Sigmoid colon (tissue), 7 donors: Measurements from ENCODE around the gene TBC1D22A. TPM values are rescaled to one million over a fixed set of nuclear protein-coding genes. Genes with fewer than 3 reads are reported as not detected.
"Not testable (repeated sequence)": the region's sequence is repeated elsewhere in the genome, so short reads cannot be mapped to it uniquely, and the experiment has no call there.

Source experiments
- DNase-seq: peaks from one replicate; pipeline ENCODE4 v3.0.0-alpha.2; 2019
- H3K27ac ChIP-seq, 4 donors: fragments of 200-600 bp; sonication (generic); one replicate each; pipeline ENCODE4 v1.5.1; 2016 to 2019; ENCODE audit warnings: mild to moderate bottlenecking in 1 of 4
- H3K27me3 ChIP-seq, 3 donors: fragments of 200-600 bp; sonication (generic); one replicate each; pipeline ENCODE4 v1.5.1; 2019; ENCODE audit warnings: mild to moderate bottlenecking in 1 of 3
- H3K36me3 ChIP-seq, 4 donors: fragments of 200-600 bp; sonication (generic); one replicate each; pipeline ENCODE4 v1.5.1; 2016 to 2019
- H3K4me1 ChIP-seq, 4 donors: fragments of 200-600 bp; sonication (generic); one replicate each; pipeline ENCODE4 v1.5.1; 2017 to 2019
- H3K4me3 ChIP-seq, 4 donors: fragments of 200-600 bp; sonication (generic); one replicate each; pipeline ENCODE4 v1.5.1; 2017 to 2019; ENCODE audit warnings: mild to moderate bottlenecking in 2 of 4, moderate library complexity in 1 of 4
- H3K9me3 ChIP-seq, 4 donors: fragments of 200-600 bp in 3 of 4; sonication (generic) in 3 of 4; one replicate each; pipeline versions ENCODE4 v1.5.1 to v1.6.1; 2013 to 2019
- CTCF ChIP-seq, 4 experiments: fragments of 450-650 bp in 3 of 4; fragments of 200-600 bp in 1 of 4; IDR thresholded peaks; one replicate each; pipeline ENCODE4 v1.5.1; 2016 to 2019; ENCODE audit warnings: antibody characterized with exemption in 4 of 4, mild to moderate bottlenecking in 3 of 4, moderate library complexity in 2 of 4
- EP300 ChIP-seq, 4 donors: sonication (generic); formaldehyde crosslinking; IDR thresholded peaks; one replicate each; pipeline ENCODE4 v1.6.1; 2017; ENCODE audit warnings: antibody characterized with exemption in 4 of 4
- POLR2A ChIP-seq, 2 donors: fragments of 450-650 bp; IDR thresholded peaks; one replicate each; pipeline ENCODE4 v1.6.1; 2016; ENCODE audit warnings: antibody characterized with exemption in 2 of 2, mild to moderate bottlenecking in 2 of 2, moderate library complexity in 2 of 2
- POLR2AphosphoS5 ChIP-seq, 4 donors: sonication (generic); formaldehyde crosslinking; IDR thresholded peaks; one replicate each; pipeline ENCODE4 v1.6.1; 2017; ENCODE audit warnings: antibody characterized with exemption in 4 of 4
- WGBS, 2 donors: extraction: QIAGEN DNeasy Blood & Tissue Kit; methylation state at CpG; one replicate each; pipeline ENCODE4 v1.1.7; 2013; 5-methylcytosine and 5-hydroxymethylcytosine counted together
- intact Hi-C: fragments of 100-400 bp; cut with DNase I; formaldehyde crosslinking; loops from one replicate; pipeline ENCODE4 v1.15.1; 2023
- polyA plus RNA-seq, 3 donors: library from polyadenylated mRNA; stranded (reverse); fragments of 200-250 nt; gene quantifications; one replicate each; pipeline ENCODE4 v1.2.3, GENCODE V29; 2013
- total RNA-seq, 4 donors: library from RNA; depleted of rRNA; stranded (reverse); fragments of >200 nt; gene quantifications; one replicate each; pipeline ENCODE4 v1.1.0, GENCODE V29; 2016
- donor health status: healthy with polysubstance abuse.
- donor health status: Bipolar disorder and iron deficiency.
- donor health status: healthy.

The TBC1D22A gene
- total and polyA plus RNA-seq, 7 donors: 13.6 to 34.6 (median 14.3) TPM

DNA sequence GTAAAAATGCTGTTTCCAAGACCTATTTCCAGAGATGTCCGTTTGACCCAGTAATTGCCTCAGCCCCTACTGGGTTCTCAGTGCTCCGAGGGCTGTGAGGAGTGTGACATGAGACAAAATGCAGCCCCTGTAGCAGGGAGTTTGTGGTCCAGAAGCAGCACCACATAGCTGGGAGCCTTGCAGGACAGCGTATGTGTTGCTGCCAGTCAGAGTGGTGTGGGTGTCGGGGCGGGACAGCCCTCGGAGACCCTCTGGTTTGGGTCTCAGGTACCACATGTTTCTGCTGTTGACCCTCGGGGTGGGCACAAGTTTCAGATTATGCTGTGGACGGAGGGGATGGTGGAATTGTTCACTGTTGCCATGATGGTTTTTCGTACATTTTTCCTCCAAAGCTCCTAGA lies 17.2 kb downstream of the TBC1D22A start:
- Histone ChIP-seq H3K4me3 (no peak overlapping the region), H3K9me3 (no peaks in the 10 kb centered on the region), H3K27me3 (no peaks in the 10 kb centered on the region), H3K4me1 (peaks cover 0 to 23% (median 19%) of the 10 kb centered on the region in 4 donors), H3K27ac (no peak overlapping the region), H3K36me3 (no peaks in the 10 kb centered on the region)
- no peak for TF ChIP-seq EP300 (IDR thresholded peaks at IDR 0.05)
- TF ChIP-seq POLR2AphosphoS5 (IDR thresholded peaks at IDR 0.05): no peak
- no peak for TF ChIP-seq CTCF (IDR thresholded peaks at IDR 0.05)
- no peak for TF ChIP-seq POLR2A (IDR thresholded peaks at IDR 0.05)
- WGBS, 2 donors: 89 to 93% methylated on average over 9 of the region's 9 CpGs
- intact Hi-C loops: no loop called here
- DNase-seq: no peak

DNA sequence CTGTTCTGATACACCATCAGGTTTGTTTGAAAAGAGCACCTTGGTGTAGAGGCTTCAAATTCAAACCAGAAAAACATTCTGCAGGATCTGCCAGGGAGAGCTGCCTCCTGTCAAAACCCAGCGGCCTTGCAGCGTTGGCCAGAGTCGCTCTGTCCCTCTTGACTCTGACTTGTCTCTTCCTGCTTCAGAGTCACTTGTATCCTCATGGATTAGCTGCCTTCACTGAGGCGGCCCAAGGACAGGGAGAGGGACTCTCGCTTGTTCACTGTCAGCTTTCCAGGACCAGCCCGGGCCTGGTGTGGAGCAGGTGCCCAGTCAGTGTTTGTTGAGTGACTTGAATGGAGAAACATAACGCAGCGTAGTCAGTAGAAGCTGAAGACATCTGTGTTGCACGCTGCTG lies 18.0 kb downstream of the TBC1D22A start:
- H3K4me1 ChIP-seq: peaks cover 0 to 15% (median 13%) of the 10 kb centered on the region in 4 donors
- intact Hi-C loops: no loop called here
- no peak for TF ChIP-seq POLR2A (IDR thresholded peaks at IDR 0.05)
- TF ChIP-seq CTCF (IDR thresholded peaks at IDR 0.05): no peak
- TF ChIP-seq POLR2AphosphoS5 (IDR thresholded peaks at IDR 0.05): no peak
- TF ChIP-seq EP300 (IDR thresholded peaks at IDR 0.05): no peak
- H3K27ac ChIP-seq: no peak overlapping the region
- no peaks in the 10 kb centered on the region for H3K9me3 ChIP-seq
- no peak overlapping the region for H3K4me3 ChIP-seq
- WGBS, 2 donors: 42 to 74% methylated on average over 9 of the region's 9 CpGs
- DNase-seq: no peak
- H3K27me3 ChIP-seq: no peaks in the 10 kb centered on the region
- no peaks in the 10 kb centered on the region for H3K36me3 ChIP-seq

DNA sequence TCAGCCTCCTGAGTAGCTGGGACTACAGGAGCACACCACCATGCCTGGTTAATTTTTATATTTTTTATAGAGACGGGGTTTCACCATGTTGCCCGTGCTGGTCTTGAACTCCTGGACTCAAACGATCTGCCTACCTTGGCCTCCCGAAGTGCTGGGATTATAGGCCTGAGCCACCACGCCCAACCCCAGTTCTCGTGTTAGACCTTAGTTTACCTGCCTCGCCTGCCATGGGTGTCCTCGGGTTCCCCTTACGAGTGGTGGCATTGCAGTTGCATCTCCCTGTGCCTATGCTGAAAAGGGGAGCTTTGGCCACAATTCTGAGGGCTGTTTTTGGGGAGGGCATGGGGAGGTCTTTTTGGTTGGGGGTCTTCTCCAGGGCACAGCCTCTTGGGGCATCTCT lies 18.8 kb downstream of the TBC1D22A start:
- Histone ChIP-seq H3K9me3 (no peaks in the 10 kb centered on the region), H3K27ac (no peak overlapping the region), H3K4me3 (no peak overlapping the region), H3K4me1 (peaks cover 0 to 11% (median 7%) of the 10 kb centered on the region in 4 donors), H3K36me3 (no peaks in the 10 kb centered on the region), H3K27me3 (no peaks in the 10 kb centered on the region)
- no peak for DNase-seq
- TF ChIP-seq EP300 (IDR thresholded peaks at IDR 0.05) (no peak), CTCF (IDR thresholded peaks at IDR 0.05) (no peak), POLR2A (IDR thresholded peaks at IDR 0.05) (no peak)
- 88 to 94% methylated on average over 9 of the region's 9 CpGs for WGBS, 2 donors
- intact Hi-C loops: no loop called here

- H3K4me3 ChIP-seq, H3K9me3 ChIP-seq, H3K4me1 ChIP-seq, H3K36me3 ChIP-seq, H3K27me3 ChIP-seq, intact Hi-C loops, H3K27ac ChIP-seq: not testable (repeated sequence)
- 95% methylated on average over 10 of the region's 10 CpGs for WGBS, 2 donors
- peak; percentile 57 for DNase-seq
Observed at GRCh38 chr22:46782200-46782599, 19.8 kb downstream of the TBC1D22A start.

- no peak overlapping the region for H3K4me3 ChIP-seq
- intact Hi-C loops: no loop called here
- no peak for DNase-seq
- no peaks in the 10 kb centered on the region for H3K9me3 ChIP-seq
- WGBS, 2 donors: 92 to 95% methylated on average over 3 of the region's 3 CpGs
- H3K27ac ChIP-seq: no peak overlapping the region
- H3K36me3 ChIP-seq: no peaks in the 10 kb centered on the region
- peaks cover 0 to 5% (median 0%) of the 10 kb centered on the region in 4 donors for H3K4me1 ChIP-seq
- TF ChIP-seq CTCF (IDR thresholded peaks at IDR 0.05) (no peak), POLR2A (IDR thresholded peaks at IDR 0.05) (no peak), EP300 (IDR thresholded peaks at IDR 0.05) (no peak), POLR2AphosphoS5 (IDR thresholded peaks at IDR 0.05) (no peak)
- H3K27me3 ChIP-seq: no peaks in the 10 kb centered on the region
Observed at GRCh38 chr22:46783721-46784120, 21.3 kb downstream of the TBC1D22A start.
